Osteoblast (primary cell): ENCODE data around the gene RNF222. TPM values are rescaled to one million over a fixed set of nuclear protein-coding genes. Genes with fewer than 3 reads are reported as not detected.

ENCODE experiments used
- DNase-seq: peaks from one replicate; pipeline ENCODE4 v3.0.0; 2011; ENCODE audit warnings: low spot score, mixed read lengths; ENCODE audit not compliant: insufficient read length; ENCODE audit errors: missing footprints
- H2AFZ ChIP-seq: 2 replicates; pipeline ENCODE4 v1.6.0; 2011; ENCODE audit warnings: mild to moderate bottlenecking, low read length
- H3K27ac ChIP-seq: 2 replicates; pipeline ENCODE4 v1.5.1; 2011; ENCODE audit warnings: mild to moderate bottlenecking, low read depth, low read length, moderate library complexity
- H3K27me3 ChIP-seq: 2 replicates; pipeline ENCODE4 v1.6.0; 2012; ENCODE audit warnings: mild to moderate bottlenecking, control low read depth, inconsistent platforms, low read length, moderate library complexity; ENCODE audit not compliant: insufficient read depth
- H3K36me3 ChIP-seq: 2 replicates; pipeline ENCODE4 v1.5.1; 2011; ENCODE audit warnings: mild to moderate bottlenecking, low read length, control low read depth, moderate library complexity; ENCODE audit not compliant: insufficient read depth
- H3K4me1 ChIP-seq: 2 replicates; pipeline ENCODE4 v1.5.1; 2011; ENCODE audit warnings: mild to moderate bottlenecking, low read length, control low read depth, moderate library complexity; ENCODE audit not compliant: insufficient read depth
- H3K4me2 ChIP-seq: 2 replicates; pipeline ENCODE4 v1.6.0; 2011; ENCODE audit warnings: mild to moderate bottlenecking, low read length; ENCODE audit not compliant: insufficient read depth
- H3K4me3 ChIP-seq: fragments of 200-600 bp; sonication (generic); 3 replicates; pipeline ENCODE4 v1.5.1; 2012; ENCODE audit warnings: mild to moderate bottlenecking, low read length, inconsistent platforms; ENCODE audit not compliant: insufficient read depth
- H3K79me2 ChIP-seq: 2 replicates; pipeline ENCODE4 v1.6.0; 2012; ENCODE audit warnings: mild to moderate bottlenecking, low read length, control low read depth, inconsistent platforms; ENCODE audit not compliant: insufficient read depth
- H3K9me3 ChIP-seq: 2 replicates; pipeline ENCODE4 v1.5.1; 2011; ENCODE audit warnings: low read depth, low read length, control low read depth
- H4K20me1 ChIP-seq: 2 replicates; pipeline ENCODE4 v1.6.0; 2012; ENCODE audit warnings: mild to moderate bottlenecking, low read length, control low read depth; ENCODE audit not compliant: insufficient read depth
- CTCF ChIP-seq: IDR thresholded peaks from 2 replicates; pipeline ENCODE4 v1.5.1; 2011; ENCODE audit warnings: mild to moderate bottlenecking, low read depth, low read length, moderate library complexity; ENCODE audit errors: extremely low read depth
- total RNA-seq: library from RNA; depleted of rRNA; stranded (reverse); fragments of >200 nt; gene quantifications from 2 replicates; pipeline ENCODE4 v1.2.3, GENCODE V29; 2012

The RNF222 gene
- total RNA-seq, 1 donor = not detected

- no peak for TF ChIP-seq CTCF
- H3K4me3 ChIP-seq = no peak overlapping the region
- H3K27me3 ChIP-seq = peaks cover 26% of the 10 kb centered on the region
- no peaks in the 10 kb centered on the region for H3K9me3 ChIP-seq
- no peak overlapping the region for H3K4me2 ChIP-seq
- no peak overlapping the region for H3K27ac ChIP-seq
- no peaks in the 10 kb centered on the region for H3K36me3 ChIP-seq
- no peaks in the 10 kb centered on the region for H4K20me1 ChIP-seq
- no peak for DNase-seq
- H3K79me2 ChIP-seq = no peaks in the 10 kb centered on the region
- H3K4me1 ChIP-seq = no peaks in the 10 kb centered on the region
- H2AFZ ChIP-seq = no peak overlapping the region
Observed at GRCh38 chr17:8345052-8345690, 52.5 kb downstream of the RNF222 start.

- Histone ChIP-seq H3K36me3 (no peaks in the 10 kb centered on the region), H3K9me3 (no peaks in the 10 kb centered on the region), H4K20me1 (no peaks in the 10 kb centered on the region), H3K79me2 (no peaks in the 10 kb centered on the region), H3K4me3 (no peak overlapping the region), H3K27ac (no peak overlapping the region), H3K4me1 (peaks cover 2% of the 10 kb centered on the region), H2AFZ (no peak overlapping the region), H3K4me2 (no peak overlapping the region), H3K27me3 (peaks cover 18% of the 10 kb centered on the region)
- TF ChIP-seq CTCF = no peak
- no peak for DNase-seq
Observed at GRCh38 chr17:8341456-8341855, 56.2 kb downstream of the RNF222 start.

Other genes with a start within 250 kb of the RNF222 start
- 11.2 and 16.6 TPM in 2 replicates for gene PER1, start 245.4 kb downstream of the RNF222 start, total RNA-seq
- 5.3 and 5.4 TPM in 2 replicates for gene VAMP2, start 234.9 kb downstream of the RNF222 start, total RNA-seq
- 8.3 and 8.8 TPM in 2 replicates for gene TMEM107, start 221.4 kb downstream of the RNF222 start, total RNA-seq
- gene BORCS6, start 207.6 kb downstream of the RNF222 start, total RNA-seq = 9.4 and 11.5 TPM in 2 replicates
- gene AURKB, start 187.3 kb downstream of the RNF222 start, total RNA-seq = 3.6 and 4.7 TPM in 2 replicates
- gene CTC1, start 149.8 kb downstream of the RNF222 start, total RNA-seq = 6.2 and 7.6 TPM in 2 replicates
- gene PFAS, start 148.5 kb downstream of the RNF222 start, total RNA-seq = 14.1 and 18.8 TPM in 2 replicates
- gene RANGRF, start 109.2 kb downstream of the RNF222 start, total RNA-seq = 8.0 and 8.3 TPM in 2 replicates
- 1.1 and 2.1 TPM in 2 replicates for gene SLC25A35, start 102.4 kb downstream of the RNF222 start, total RNA-seq
- not detected in 2 replicates for gene ARHGEF15, start 87.6 kb downstream of the RNF222 start, total RNA-seq
- not detected in 2 replicates for gene ODF4, start 58.0 kb downstream of the RNF222 start, total RNA-seq
- gene RPL26, start 14.6 kb downstream of the RNF222 start, total RNA-seq = 1,921 and 2,089 TPM in 2 replicates
- 69.8 and 72.8 TPM in 2 replicates for gene NDEL1, start 38.1 kb upstream of the RNF222 start, total RNA-seq
- 40.9 and 41.5 TPM in 2 replicates for gene MYH10, start 232.9 kb upstream of the RNF222 start, total RNA-seq